K562 (cell line): ENCODE measurements around the gene PRM1. TPM values are rescaled to one million over a fixed set of nuclear protein-coding genes. Genes with fewer than 3 reads are reported as not detected.

ENCODE experiments used
- ATAC-seq: fragments of 200-7000 bp; cut with Tn5 transposase; 3 replicates; pipeline ENCODE4 v1.9.1; 2020; ENCODE audit warnings: moderate library complexity
- BruUV-seq: library from RNA; stranded (reverse); fragments of 400-500 nt; replicated peaks from 2 replicates; lab custom pipeline; 2021; lab: Mats Ljungman, UMichigan
- CTCF ChIA-PET: fragments of 300-600 bp; formaldehyde crosslinking; extraction: SDS; loops from one replicate; lab custom pipeline; 2021; ENCODE audit warnings: low intra/inter-chr PET ratio; lab: Yijun Ruan, JAX
- POLR2A ChIA-PET: fragments of 300-600, 350-650 bp; sonication (Branson Sonifier 250); formaldehyde crosslinking; extraction: SDS; loops from one replicate; lab custom pipeline; 2021; ENCODE audit warnings: antibody characterized with exemption, inconsistent platforms; lab: Yijun Ruan, JAX
- DNase-seq, 4 experiments: peaks; one replicate each; pipeline versions ENCODE4 v3.0.0 to v3.0.0-alpha.2; 2011 to 2018; ENCODE audit warnings: low spot score in 3 of 4, mixed read lengths in 3 of 4; ENCODE audit errors: extremely low read depth in 1 of 4
- FAIRE-seq: peaks from 2 replicates; lab custom pipeline; 2011; peaks lifted over from hg19 to GRCh38; lab: Jason Lieb, UNC
- H2AFZ ChIP-seq: 2 replicates; pipeline ENCODE4 v1.6.0; 2011; ENCODE audit warnings: low read depth, low read length, control low read depth, inconsistent platforms
- H3K27ac ChIP-seq: fragments of 200-600 bp; 3 replicates; pipeline ENCODE4 v1.8.0; 2011; ENCODE audit warnings: low read depth, mild to moderate bottlenecking, control low read depth, inconsistent platforms, low read length, moderate library complexity, mixed read lengths; ENCODE audit errors: extremely low read depth
- H3K27me3 ChIP-seq, 2 experiments: fragments of 300-600 bp in 1 of 2; 2 replicates in 1 of 2; 3 replicates in 1 of 2; pipeline versions ENCODE4 v1.6.0 to v1.8.0; 2011; ENCODE audit warnings: inconsistent platforms in 2 of 2, low read length in 2 of 2, mild to moderate bottlenecking in 1 of 2, mixed read lengths in 1 of 2, moderate library complexity in 1 of 2; ENCODE audit not compliant: control insufficient read depth in 2 of 2, insufficient read depth in 2 of 2
- H3K36me3 ChIP-seq: fragments of 300-600 bp; 3 replicates; pipeline ENCODE4 v1.8.0; 2011; ENCODE audit warnings: mild to moderate bottlenecking, low read length, inconsistent platforms; ENCODE audit not compliant: control insufficient read depth, insufficient read depth
- H3K4me1 ChIP-seq, 2 experiments: fragments of 200-600 bp in 1 of 2; replicated peaks in 1 of 2; 2 replicates in 1 of 2; 3 replicates in 1 of 2; pipeline versions ENCODE4 v1.5.1 to v1.8.0; 2011; ENCODE audit warnings: inconsistent platforms in 2 of 2, low read length in 2 of 2, mild to moderate bottlenecking in 1 of 2, mixed read lengths in 1 of 2, moderate library complexity in 1 of 2; ENCODE audit not compliant: control insufficient read depth in 2 of 2, insufficient read depth in 2 of 2
- H3K4me2 ChIP-seq: 2 replicates; pipeline ENCODE4 v1.6.1; 2011; ENCODE audit warnings: low read length, control low read depth, inconsistent platforms, mixed read lengths; ENCODE audit not compliant: insufficient read depth
- H3K4me3 ChIP-seq: fragments of 200-600 bp; sonication (generic), shearing (Covaris generic); 2 replicates; pipeline ENCODE4 v1.5.1; 2016; ENCODE audit warnings: control low read depth, inconsistent platforms
- H3K79me2 ChIP-seq: fragments of 200-600 bp; 3 replicates; pipeline ENCODE4 v1.8.0; 2011; ENCODE audit warnings: low read length, inconsistent platforms; ENCODE audit not compliant: control insufficient read depth, insufficient read depth
- H3K9ac ChIP-seq, 2 experiments: 2 replicates each; pipeline versions ENCODE4 v1.6.0 to v1.6.1; 2011; ENCODE audit warnings: low read depth in 2 of 2, low read length in 2 of 2, control low read depth in 1 of 2, inconsistent platforms in 1 of 2, mild to moderate bottlenecking in 1 of 2, mixed read lengths in 1 of 2; ENCODE audit not compliant: insufficient read depth in 1 of 2
- H3K9me1 ChIP-seq: one replicate; pipeline ENCODE4 v1.6.0; 2011; ENCODE audit warnings: inconsistent platforms, mild to moderate bottlenecking, low read length, moderate library complexity; ENCODE audit not compliant: control insufficient read depth, insufficient read depth
- H3K9me3 ChIP-seq: replicated peaks from 2 replicates; pipeline ENCODE4 v1.5.1; 2011; ENCODE audit warnings: low read depth, low read length, inconsistent platforms; ENCODE audit not compliant: control insufficient read depth, insufficient read depth
- H4K20me1 ChIP-seq: replicated peaks from 2 replicates; pipeline ENCODE4 v1.6.1; 2011; ENCODE audit warnings: low read length, inconsistent platforms, mixed read lengths; ENCODE audit not compliant: control insufficient read depth, insufficient read depth
- HINFP ChIP-seq: fragments of 450-650 bp; conservative IDR thresholded peaks from 2 replicates; pipeline ENCODE4 v1.6.1; 2016; ENCODE audit warnings: missing genetic modification characterization, low read depth, mild to moderate bottlenecking, control low read depth, missing compliant biosample characterization
- TARDBP ChIP-seq: fragments of 450-650 bp; IDR thresholded peaks from 2 replicates; pipeline ENCODE4 v1.6.1; 2016
- TSC22D4 ChIP-seq: fragments of 450-650 bp; IDR thresholded peaks from 2 replicates; pipeline ENCODE4 v1.6.1; 2016; ENCODE audit warnings: missing genetic modification characterization, missing biosample characterization, control low read depth
- ZFP91 ChIP-seq: sonication (generic); formaldehyde crosslinking; IDR thresholded peaks from 2 replicates; pipeline ENCODE4 v1.8.0; 2022; ENCODE audit warnings: mild to moderate bottlenecking, missing genetic modification reagents
- ZNF121 ChIP-seq: sonication (generic); formaldehyde crosslinking; conservative IDR thresholded peaks from 2 replicates; pipeline ENCODE4 v1.8.0; 2022; ENCODE audit warnings: missing genetic modification reagents
- ZNF395 ChIP-seq: fragments of 200-800 bp; sonication (Bioruptor generic); IDR thresholded peaks from 2 replicates; pipeline ENCODE4 v1.6.1; 2017; ENCODE audit warnings: missing genetic modification characterization, missing compliant biosample characterization
- WGBS: fragments of 100-300 bp; shearing (Covaris generic); methylation state at CpG from one replicate; pipeline ENCODE4 v1.1.6; 2016; ENCODE audit warnings: low coverage, mixed read lengths; ENCODE audit not compliant: insufficient coverage; ENCODE audit errors: missing lambda C conversion rate; 5-methylcytosine and 5-hydroxymethylcytosine counted together
- in situ Hi-C: fragments of 300-500 bp; cut with MboI; formaldehyde crosslinking; loops from 4 replicates; pipeline ENCODE4 v1.15.0; 2018; ENCODE audit warnings: inconsistent platforms, mixed read lengths
- intact Hi-C: fragments of 100-400 bp; cut with micrococcal nuclease; formaldehyde crosslinking; loops from 2 replicates; pipeline ENCODE4 v1.14.2; 2022
- polyA plus RNA-seq, 8 experiments: library from polyadenylated mRNA; depleted of rRNA in 4 of 8; stranded (reverse) in 5 of 8; unstranded in 3 of 8; fragments of >200 nt; fragmentation: Nextera tagmentation in 2 of 8; fragmentation: Illumina TruSeq in 1 of 8; extraction: Ambion mirVana in 2 of 8; extraction: Trizol in 1 of 8; gene quantifications; 2 replicates each; pipeline versions ENCODE4 v1.2.1 to v1.2.3, GENCODE V29; 2011 to 2014; ENCODE audit warnings: inconsistent platforms in 1 of 8, missing spikeins in 1 of 8
- total RNA-seq, 7 experiments: library from RNA; depleted of rRNA in 6 of 7; stranded (reverse); fragments of >200 nt in 6 of 7; fragmentation: Illumina TruSeq in 2 of 7; extraction: Trizol in 2 of 7; gene quantifications; 2 replicates each; pipeline versions ENCODE4 v1.2.1 to v1.2.3, GENCODE V29; 2011 to 2021; ENCODE audit warnings: low replicate concordance in 1 of 7

PRM1 gene
- total and polyA plus RNA-seq, 9 of the 15 experiments (the other 6 are each of a cell fraction or from before 2014, with no cell fraction given), result not detected

- Histone ChIP-seq H4K20me1 (no peaks in the 10 kb centered on the region), H3K9me3 (no peaks in the 10 kb centered on the region), H3K4me2 (no peak overlapping the region; the same call in 1 of the 2 replicates), H3K79me2 (no peaks in the 10 kb centered on the region), H3K27me3 (0 out of 5 replicates have a peak, but pooled peaks cover 0 to 3% of the 10 kb centered on the region in 2 experiments), H3K4me1 (peaks cover 6 to 13% of the 10 kb centered on the region in 2 experiments; a peak in 4 of 5 replicates), H3K27ac (no peak overlapping the region), H3K9ac (no peak overlapping the region), H3K4me3 (no peak overlapping the region), H3K36me3 (no peaks in the 10 kb centered on the region), H3K9me1 (no peaks in the 10 kb centered on the region), H2AFZ (no peak overlapping the region)
- ChIA-PET POLR2A (interaction anchor here (0.5 to 1.5 kb wide), 6 partner anchors 14 to 302 kb away, joined by 3 to 7 read pairs (median 3); partner anchors contain the start of gene PRM2), CTCF (no interaction called here)
- FAIRE-seq (no peak), DNase-seq (no peak), ATAC-seq (no peak)
- no TSS peak for BruUV-seq
- 68% methylated on average over 5 of the region's 5 CpGs for WGBS
- intact Hi-C loops (no loop called here), in situ Hi-C loops (no loop called here)
- TF ChIP-seq ZNF395, result 0 out of 2 replicates have a peak, but pooled peaks have one; percentile 12
- no peak for TF ChIP-seq ZFP91
- no peak for TF ChIP-seq TARDBP
- TF ChIP-seq ZNF121, result peak; percentile 50; the same call in 1 of the 2 replicates
- no peak for TF ChIP-seq HINFP (tag)
- no peak for TF ChIP-seq TSC22D4
These were observed 17.2 kb upstream of the PRM1 start for GRCh38 chr16:11298143-11298900.
